ENCODE results near the gene NAA50. TPM values are rescaled to one million over a fixed set of nuclear protein-coding genes. Genes with fewer than 3 reads are reported as not detected.

NAA50 gene
- total RNA-seq (10 to 100 TPM; 26.4 to 46.2 (median 40.5) TPM), polyA plus RNA-seq (10 to 100 TPM in 1 of 2 donors, 1 to 10 TPM in 1; 8.4 to 19.8 TPM)

DNA sequence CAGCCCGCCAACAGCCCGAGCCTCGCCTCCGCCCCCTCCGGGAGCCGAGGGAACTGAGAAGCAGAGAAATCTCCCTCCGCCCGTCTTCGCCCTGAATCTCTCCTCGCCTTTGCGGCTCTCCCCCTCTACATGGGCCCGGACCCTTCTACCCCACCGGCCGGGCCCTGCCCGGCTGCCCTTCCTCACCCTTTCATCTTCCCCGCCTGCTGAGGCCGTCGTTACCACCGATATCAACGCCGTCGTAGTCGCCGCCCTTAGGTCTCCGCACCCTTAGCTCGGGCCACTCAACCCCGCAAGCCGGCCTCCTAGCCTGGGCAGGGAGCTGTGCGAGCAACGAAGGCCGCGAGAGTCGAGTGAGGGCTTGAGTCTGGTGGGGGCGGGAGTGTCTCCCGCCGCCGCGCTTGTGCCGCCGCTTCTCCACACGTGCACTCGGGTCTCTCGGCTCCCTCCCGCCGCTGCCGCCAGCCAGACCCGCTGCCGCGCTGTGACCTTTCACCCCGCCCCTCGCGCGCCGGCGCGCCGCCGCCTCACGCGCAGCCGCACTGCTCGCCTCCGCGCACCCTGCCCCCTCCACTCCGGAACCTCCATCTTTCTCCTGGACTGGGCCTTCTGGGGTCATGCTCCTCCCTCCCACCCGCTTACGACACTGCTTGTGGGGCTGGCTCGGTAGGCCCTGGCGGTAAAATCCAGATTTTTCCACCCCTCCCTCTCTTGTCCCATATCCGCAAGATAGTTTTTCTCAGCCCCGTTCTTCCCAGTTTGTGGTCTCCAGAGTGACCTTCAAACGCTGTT lies at the start of gene NAA50:
NAA50 (minus strand) TSS at position 494 of the 792 bp plus-strand sequence; CDS start at position 194, 300 bp downstream.
- H3K36me3 ChIP-seq: no peaks in the 10 kb centered on the region
- DNase-seq (peak; percentile 91 to 95 (median 93)), FAIRE-seq (no peak), ATAC-seq (peak; percentile 81 to 92 (median 91))
- H3K4me3 ChIP-seq: peak within 1 kb of the TSS; percentile 55 to 81 (median 68)
- TF ChIP-seq, protein P1, sequence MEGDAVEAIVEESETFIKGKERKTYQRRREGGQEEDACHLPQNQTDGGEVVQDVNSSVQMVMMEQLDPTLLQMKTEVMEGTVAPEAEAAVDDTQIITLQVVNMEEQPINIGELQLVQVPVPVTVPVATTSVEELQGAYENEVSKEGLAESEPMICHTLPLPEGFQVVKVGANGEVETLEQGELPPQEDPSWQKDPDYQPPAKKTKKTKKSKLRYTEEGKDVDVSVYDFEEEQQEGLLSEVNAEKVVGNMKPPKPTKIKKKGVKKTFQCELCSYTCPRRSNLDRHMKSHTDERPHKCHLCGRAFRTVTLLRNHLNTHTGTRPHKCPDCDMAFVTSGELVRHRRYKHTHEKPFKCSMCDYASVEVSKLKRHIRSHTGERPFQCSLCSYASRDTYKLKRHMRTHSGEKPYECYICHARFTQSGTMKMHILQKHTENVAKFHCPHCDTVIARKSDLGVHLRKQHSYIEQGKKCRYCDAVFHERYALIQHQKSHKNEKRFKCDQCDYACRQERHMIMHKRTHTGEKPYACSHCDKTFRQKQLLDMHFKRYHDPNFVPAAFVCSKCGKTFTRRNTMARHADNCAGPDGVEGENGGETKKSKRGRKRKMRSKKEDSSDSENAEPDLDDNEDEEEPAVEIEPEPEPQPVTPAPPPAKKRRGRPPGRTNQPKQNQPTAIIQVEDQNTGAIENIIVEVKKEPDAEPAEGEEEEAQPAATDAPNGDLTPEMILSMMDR (IDR thresholded peaks at IDR 0.05): peak in 1 of 4 donors; percentile 5
- 0% methylated on average over 56 to 72 of the region's 72 CpGs for WGBS, 2 donors
- H3K9me3 ChIP-seq: no peaks in the 10 kb centered on the region
- H3K27ac ChIP-seq: peak within 1 kb of the TSS; percentile 93 to 98 (median 94)
- no peaks in the 10 kb centered on the region for H3K27me3 ChIP-seq
- H3K4me1 ChIP-seq: peaks cover 8 to 41% (median 32%) of the 10 kb centered on the region in 3 donors
- intact Hi-C loops (cut with DNase I): no loop called here

DNA sequence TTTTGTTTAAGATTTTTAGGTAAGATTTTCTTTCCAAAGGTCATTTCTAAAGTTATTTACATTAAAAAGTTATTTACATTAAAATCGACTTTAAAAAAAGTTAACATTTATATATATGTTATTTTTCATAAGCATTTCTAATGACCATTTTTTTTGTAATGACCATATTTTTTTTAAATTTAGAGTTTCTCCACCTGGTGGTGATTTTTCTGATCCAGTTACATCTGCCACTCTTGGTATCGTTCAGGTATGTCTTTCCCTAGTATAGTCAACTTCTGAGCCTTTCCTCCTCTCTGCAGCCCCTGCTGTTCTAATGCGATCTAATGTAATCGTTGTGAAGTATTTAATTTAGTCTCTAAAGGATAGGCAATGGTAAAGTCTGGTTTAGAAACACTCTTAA lies 49.6 kb upstream of the NAA50 start:
- WGBS, 2 donors: 75 to 77% methylated on average over 4 of the region's 4 CpGs
- Histone ChIP-seq H3K9me3 (no peaks in the 10 kb centered on the region), H3K4me3 (no peak overlapping the region), H3K27me3 (no peaks in the 10 kb centered on the region), H3K4me1 (no peaks in the 10 kb centered on the region), H3K36me3 (peaks cover 0 to 37% (median 0%) of the 10 kb centered on the region in 3 donors), H3K27ac (no peak overlapping the region)
- TF ChIP-seq, protein P1 (IDR thresholded peaks at IDR 0.05): no peak
- no peak for DNase-seq
- ATAC-seq: no peak
- intact Hi-C loops (cut with DNase I): no loop called here
- no peak for FAIRE-seq

DNA sequence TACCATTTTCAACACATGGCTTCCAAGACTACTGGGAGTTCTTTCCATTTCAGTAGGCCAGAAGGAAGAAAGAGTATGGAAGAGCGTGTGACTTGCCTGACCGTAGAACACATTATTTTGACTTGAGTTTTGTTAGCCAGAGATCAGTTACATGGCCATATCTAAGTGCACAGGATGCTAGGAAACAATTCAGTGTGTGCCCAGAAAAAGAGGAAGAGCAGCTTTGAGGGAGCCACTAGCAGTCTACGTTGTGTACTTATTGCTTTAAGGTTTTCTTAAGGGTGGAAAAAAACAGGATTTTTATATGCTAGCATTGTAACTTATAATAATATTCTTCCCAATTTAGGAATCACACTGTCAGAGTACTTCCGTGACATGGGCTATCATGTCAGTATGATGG lies 48.5 kb upstream of the NAA50 start:
- Histone ChIP-seq H3K4me3 (no peak overlapping the region), H3K36me3 (peaks cover 0 to 35% (median 0%) of the 10 kb centered on the region in 3 donors), H3K9me3 (no peaks in the 10 kb centered on the region), H3K27ac (no peak overlapping the region), H3K4me1 (no peaks in the 10 kb centered on the region), H3K27me3 (no peaks in the 10 kb centered on the region)
- TF ChIP-seq, protein P1 (IDR thresholded peaks at IDR 0.05): no peak
- WGBS, 2 donors: 94 to 95% methylated on average over 4 of the region's 4 CpGs
- DNase-seq (no peak), ATAC-seq (no peak), FAIRE-seq (no peak)
- intact Hi-C loops (cut with DNase I): no loop called here

DNA sequence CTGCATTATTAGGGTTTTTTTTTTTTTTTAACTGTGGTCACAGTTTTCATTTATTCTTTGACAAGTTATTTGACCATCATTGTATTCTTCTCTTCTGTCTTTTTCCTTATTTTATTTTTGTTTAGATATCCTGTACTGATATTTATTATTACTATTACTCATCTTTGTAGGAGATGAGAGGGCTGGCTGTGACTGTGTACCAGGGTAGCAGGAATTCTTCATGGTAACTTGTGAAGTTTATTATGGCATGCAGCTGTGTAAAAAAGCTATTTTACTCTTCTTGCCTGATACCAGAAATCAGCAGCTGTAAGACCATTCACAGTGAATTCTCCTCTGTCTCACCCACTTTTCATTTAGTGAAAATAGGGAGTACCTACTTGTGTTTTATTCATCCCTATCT lies 45.3 kb upstream of the NAA50 start:
- Histone ChIP-seq H3K27ac (no peak overlapping the region), H3K4me1 (no peaks in the 10 kb centered on the region), H3K27me3 (no peaks in the 10 kb centered on the region), H3K4me3 (no peak overlapping the region), H3K36me3 (peaks cover 0 to 21% (median 2%) of the 10 kb centered on the region in 3 donors), H3K9me3 (no peaks in the 10 kb centered on the region)
- ATAC-seq (no peak), DNase-seq (no peak), FAIRE-seq (no peak)
- intact Hi-C loops (cut with DNase I): no loop called here
- TF ChIP-seq, protein P1 (IDR thresholded peaks at IDR 0.05): no peak

DNA sequence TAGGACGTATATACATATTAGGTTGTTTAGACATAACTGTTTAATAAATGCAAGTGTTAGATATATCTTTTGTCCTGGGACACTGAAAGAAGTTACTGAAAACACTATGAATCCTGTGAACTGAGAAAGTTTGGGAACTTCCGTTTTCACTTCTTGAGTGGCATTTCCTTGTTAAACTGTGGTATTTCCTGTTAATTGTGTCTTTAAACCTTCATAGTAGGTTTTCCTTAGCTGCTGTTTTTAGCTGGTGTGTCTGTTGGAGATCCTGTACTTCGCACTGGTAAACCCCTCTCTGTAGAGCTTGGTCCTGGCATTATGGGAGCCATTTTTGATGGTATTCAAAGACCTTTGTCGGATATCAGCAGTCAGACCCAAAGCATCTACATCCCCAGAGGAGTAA lies 37.9 kb upstream of the NAA50 start:
- no peak for ATAC-seq
- 83 to 85% methylated on average over 4 of the region's 4 CpGs for WGBS, 2 donors
- H3K27me3 ChIP-seq: no peaks in the 10 kb centered on the region
- DNase-seq: no peak
- no peak overlapping the region for H3K27ac ChIP-seq
- peaks cover 0 to 8% (median under 1%) of the 10 kb centered on the region in 3 donors for H3K36me3 ChIP-seq
- TF ChIP-seq, protein P1 (IDR thresholded peaks at IDR 0.05): no peak
- no peak for FAIRE-seq
- H3K9me3 ChIP-seq: no peaks in the 10 kb centered on the region
- H3K4me1 ChIP-seq: no peaks in the 10 kb centered on the region
- intact Hi-C loops (cut with DNase I): no loop called here
- no peak overlapping the region for H3K4me3 ChIP-seq

Data from pancreas (tissue), 10 donors.